D721Med (cell line): Measurements from ENCODE around the gene CNPY1.
"Not testable (repeated sequence)": the region's sequence is repeated elsewhere in the genome, so short reads cannot be mapped to it uniquely, and the experiment has no call there.

Experiments used
- DNase-seq: peaks from one replicate; pipeline ENCODE4 v3.0.0; 2011; ENCODE audit warnings: low spot score; ENCODE audit not compliant: insufficient read length
- FAIRE-seq: peaks from 2 replicates; lab custom pipeline; 2011; peaks lifted over from hg19 to GRCh38; lab: Jason Lieb, UNC
- CTCF ChIP-seq: IDR thresholded peaks from 2 replicates; pipeline ENCODE4 v1.5.1; 2012; ENCODE audit warnings: mild to moderate bottlenecking, control low read depth; ENCODE audit not compliant: insufficient read depth; ENCODE audit errors: missing control alignments

Gene CNPY1

GRCh38 chr7:155526225-155526624 is 20.1 kb downstream of the CNPY1 start:
- TF ChIP-seq CTCF: no peak
- DNase-seq: no peak
- FAIRE-seq: no peak

- no peak for TF ChIP-seq CTCF
- DNase-seq: no peak
- FAIRE-seq: no peak
Observed at GRCh38 chr7:155524018-155524556, 22.3 kb downstream of the CNPY1 start.

- no peak for FAIRE-seq
- DNase-seq: no peak
- TF ChIP-seq CTCF: no peak
Observed at GRCh38 chr7:155523168-155523675, 23.1 kb downstream of the CNPY1 start.

- no peak for DNase-seq
- no peak for FAIRE-seq
- TF ChIP-seq CTCF: no peak
Observed at GRCh38 chr7:155521743-155522398, 24.5 kb downstream of the CNPY1 start.

- DNase-seq (no peak), FAIRE-seq (no peak)
- TF ChIP-seq CTCF: no peak
Observed at GRCh38 chr7:155521007-155521742, 25.2 kb downstream of the CNPY1 start.

GRCh38 chr7:155520114-155520513 is 26.2 kb downstream of the CNPY1 start:
- no peak for TF ChIP-seq CTCF
- no peak for FAIRE-seq

GRCh38 chr7:155519358-155519757 is 27.0 kb downstream of the CNPY1 start:
- DNase-seq, FAIRE-seq: not testable (repeated sequence)

More at GRCh38 chr7:155520114-155520513, 26.2 kb downstream of the CNPY1 start:
- no peak for DNase-seq
